A549 (cell line): Measurements from ENCODE around the gene PPP2R5B. TPM values are rescaled to one million over a fixed set of nuclear protein-coding genes. Genes with fewer than 3 reads are reported as not detected.

Experiments
- ATAC-seq, 2 experiments: fragments of 200-7000 bp in 1 of 2; fragments of >200 bp in 1 of 2; cut with Nextera tagmentation in 1 of 2; cut with Tn5 transposase in 1 of 2; 3 replicates each; pipeline versions ENCODE4 v1.8.0 to v1.9.1; 2018 to 2020; ENCODE audit warnings: mild to moderate bottlenecking in 1 of 2, moderate library complexity in 1 of 2
- CTCF ChIA-PET: fragments of 300-600 bp; sonication (Branson Sonifier 250); formaldehyde crosslinking; extraction: SDS; loops from one replicate; lab custom pipeline; 2021; ENCODE audit warnings: antibody characterized with exemption, inconsistent platforms; lab: Yijun Ruan, JAX
- POLR2A ChIA-PET: fragments of 350-600 bp; formaldehyde crosslinking; extraction: SDS; loops from one replicate; lab custom pipeline; 2021; ENCODE audit warnings: antibody characterized with exemption, inconsistent platforms; lab: Yijun Ruan, JAX
- DNase-seq, 2 experiments: peaks; one replicate each; pipeline versions ENCODE4 v3.0.0 to v3.0.0-alpha.2; 2011 to 2016; ENCODE audit warnings: low read depth in 1 of 2, low spot score in 1 of 2
- FAIRE-seq: peaks from 2 replicates; lab custom pipeline; 2011; peaks lifted over from hg19 to GRCh38; lab: Jason Lieb, UNC
- H3K27ac ChIP-seq, 2 experiments: fragments of >200 bp; sonication (Bioruptor Twin); formaldehyde crosslinking; 3 replicates each; pipeline ENCODE4 v1.5.1; 2016 to 2017
- H3K4me1 ChIP-seq: fragments of >200 bp; sonication (Bioruptor Twin); formaldehyde crosslinking; 3 replicates; pipeline ENCODE4 v1.6.1; 2016
- H3K4me2 ChIP-seq: fragments of >200 bp; sonication (Bioruptor Twin); formaldehyde crosslinking; 3 replicates; pipeline ENCODE4 v1.6.1; 2016
- H3K4me3 ChIP-seq: fragments of >200 bp; sonication (Bioruptor Twin); formaldehyde crosslinking; 3 replicates; pipeline ENCODE4 v1.5.1; 2016
- H3K9me3 ChIP-seq: fragments of >200 bp; sonication (Bioruptor Twin); formaldehyde crosslinking; 3 replicates; pipeline ENCODE4 v1.6.1; 2016
- BHLHE40 ChIP-seq: IDR thresholded peaks from 2 replicates; pipeline ENCODE4 v1.6.1; 2012; ENCODE audit warnings: low read depth, low read length, inconsistent platforms
- CEBPB ChIP-seq, 2 experiments: fragments of >200 bp in 1 of 2; sonication (Bioruptor Twin) in 1 of 2; formaldehyde crosslinking in 1 of 2; IDR thresholded peaks; 2 replicates each; pipeline ENCODE4 v1.6.1; 2012 to 2016
- CHD2 ChIP-seq: fragments of 150-350 bp; IDR thresholded peaks from 2 replicates; pipeline ENCODE4 v1.6.1; 2014; ENCODE audit warnings: low read length; ENCODE audit not compliant: partially characterized antibody
- FOSL2 ChIP-seq, 2 experiments: fragments of 450-650 bp in 1 of 2; fragments of >200 bp in 1 of 2; sonication (Bioruptor Twin) in 1 of 2; formaldehyde crosslinking; IDR thresholded peaks; 2 replicates each; pipeline versions ENCODE4 v1.5.0 to v1.6.1; 2016 to 2020; ENCODE audit warnings: mild to moderate bottlenecking in 1 of 2, moderate library complexity in 1 of 2
- GATA3 ChIP-seq: IDR thresholded peaks from 2 replicates; pipeline ENCODE4 v1.6.1; 2012; ENCODE audit warnings: borderline replicate concordance
- HDAC2 ChIP-seq: fragments of 200-600 bp; sonication (generic); IDR thresholded peaks from 2 replicates; pipeline ENCODE4 v1.6.1; 2016
- HEYL ChIP-seq: fragments of 250-450 bp; sonication (Bioruptor Pico); IDR thresholded peaks from 2 replicates; pipeline ENCODE4 v1.8.0; 2021; ENCODE audit warnings: mild to moderate bottlenecking, moderate library complexity
- HMGXB4 ChIP-seq: fragments of 250-450 bp; sonication (Bioruptor Pico); IDR thresholded peaks from 2 replicates; pipeline ENCODE4 v1.5.0; 2021; ENCODE audit warnings: mild to moderate bottlenecking, moderate library complexity, borderline replicate concordance
- HOXB13 ChIP-seq: fragments of 250-450 bp; sonication (Bioruptor Pico); IDR thresholded peaks from 2 replicates; pipeline ENCODE4 v1.5.0; 2020; ENCODE audit warnings: low read depth, mild to moderate bottlenecking, moderate library complexity
- JUN ChIP-seq, 2 experiments: fragments of >200 bp; sonication (Bioruptor Twin); formaldehyde crosslinking; IDR thresholded peaks; 2 replicates in 1 of 2; 3 replicates in 1 of 2; pipeline ENCODE4 v1.6.1; 2016 to 2017
- JUNB ChIP-seq: fragments of >200 bp; sonication (Bioruptor Twin); formaldehyde crosslinking; IDR thresholded peaks from 2 replicates; pipeline ENCODE4 v1.6.1; 2016
- KDM1A ChIP-seq: fragments of 200-600 bp; sonication (generic); IDR thresholded peaks from 2 replicates; pipeline ENCODE4 v1.6.1; 2016; ENCODE audit warnings: low read depth, mild to moderate bottlenecking
- MAX ChIP-seq: IDR thresholded peaks from 2 replicates; pipeline ENCODE4 v1.6.1; 2012
- MAZ ChIP-seq: fragments of 150-350 bp; IDR thresholded peaks from 2 replicates; pipeline ENCODE4 v1.6.1; 2014; ENCODE audit warnings: antibody characterized with exemption, low read depth, low read length, borderline replicate concordance
- MYC ChIP-seq: IDR thresholded peaks from 2 replicates; pipeline ENCODE4 v1.6.1; 2012; ENCODE audit warnings: mild to moderate bottlenecking, inconsistent platforms, low read length, improper control_type of control experiment, borderline replicate concordance
- NPAS2 ChIP-seq: fragments of 250-450 bp; sonication (Bioruptor Pico); IDR thresholded peaks from 2 replicates; pipeline ENCODE4 v1.8.0; 2022; ENCODE audit warnings: mild to moderate bottlenecking, moderate library complexity, borderline replicate concordance
- PBX3 ChIP-seq: IDR thresholded peaks from 2 replicates; pipeline ENCODE4 v1.6.1; 2012
- POLR2A ChIP-seq: IDR thresholded peaks from 2 replicates; pipeline ENCODE4 v1.6.1; 2012; ENCODE audit warnings: mild to moderate bottlenecking, low read length
- RAD21 ChIP-seq, 2 experiments: fragments of >200 bp in 1 of 2; sonication (Bioruptor Twin) in 1 of 2; formaldehyde crosslinking in 1 of 2; IDR thresholded peaks in 1 of 2; conservative IDR thresholded peaks in 1 of 2; 2 replicates in 1 of 2; 3 replicates in 1 of 2; pipeline ENCODE4 v1.6.1; 2012 to 2018; ENCODE audit warnings: inconsistent platforms in 1 of 2
- RARB ChIP-seq: fragments of 250-450 bp; sonication (Bioruptor Pico); IDR thresholded peaks from 2 replicates; pipeline ENCODE4 v1.8.0; 2021; ENCODE audit warnings: mild to moderate bottlenecking, moderate library complexity
- RNF2 ChIP-seq: fragments of 200-600 bp; sonication (generic); IDR thresholded peaks from 2 replicates; pipeline ENCODE4 v1.6.1; 2016; ENCODE audit warnings: low read depth, mild to moderate bottlenecking, antibody characterized with exemption, moderate library complexity, borderline replicate concordance
- ZNF302 ChIP-seq: fragments of 250-450 bp; sonication (Bioruptor Pico); IDR thresholded peaks from 2 replicates; pipeline ENCODE4 v1.9.0; 2021; ENCODE audit warnings: inconsistent platforms, mild to moderate bottlenecking, moderate library complexity
- ZSCAN20 ChIP-seq: fragments of 250-450 bp; sonication (Bioruptor Pico); IDR thresholded peaks from 2 replicates; pipeline ENCODE4 v1.8.0; 2022; ENCODE audit warnings: mild to moderate bottlenecking, moderate library complexity
- WGBS: methylation state at CpG from one replicate; pipeline ENCODE4 v1.1.6; 2017; ENCODE audit errors: missing lambda C conversion rate; 5-methylcytosine and 5-hydroxymethylcytosine counted together
- polyA minus RNA-seq: library from RNA; depleted of rRNA, polyadenylated mRNA; stranded (reverse); fragments of >200 nt; gene quantifications from 2 replicates; pipeline ENCODE4 v1.2.3, GENCODE V29; 2011; rRNA and poly(A)+ RNA removed
- polyA plus RNA-seq, 4 experiments: library from polyadenylated mRNA; depleted of rRNA in 3 of 4; stranded (reverse); fragments of >200 nt; fragmentation: RNase III in 1 of 4; extraction: RNeasy Plus Mini Kit Qiagen cat#74134 plus additional on column Dnase treatment in 1 of 4; gene quantifications; 2 replicates in 3 of 4; 3 replicates in 1 of 4; pipeline ENCODE4 v1.2.3, GENCODE V29; 2011 to 2017

The PPP2R5B gene
- polyA plus RNA-seq (2011; rRNA removed) (6.9 and 11.1 TPM in 2 replicates), polyA plus RNA-seq (2017; fragmentation: RNase III; extraction: RNeasy Plus Mini Kit Qiagen cat#74134 plus additional on column Dnase treatment) (3.9 to 6.1 TPM (median 5.7 TPM) in 3 replicates), polyA minus RNA-seq (5.3 and 7.6 TPM in 2 replicates)
- polyA plus RNA-seq (2012; cell fraction: cytosol; rRNA removed): 5.5 and 6.4 TPM in 2 replicates
- polyA plus RNA-seq (2012; cell fraction: nucleus; rRNA removed): 12.3 TPM in 2 replicates

GRCh38 chr11:64923944-64924909 lies at the start of gene PPP2R5B:
PPP2R5B (plus strand) TSS chr11:64924689; CDS start chr11:64925735, 1,046 bp downstream.
- WGBS: 3% methylated on average over 16 of the region's 47 CpGs
- peaks cover 14% of the 10 kb centered on the region for H3K4me1 ChIP-seq
- ATAC-seq: peak; percentile 96 to 97
- H3K27ac ChIP-seq: peak within 1 kb of the TSS; percentile 93 to 96
- DNase-seq: peak; percentile 93 to 99
- H3K4me3 ChIP-seq: peak within 1 kb of the TSS; percentile 71
- FAIRE-seq: peak; percentile 99
- ChIA-PET CTCF (interaction anchor here (0.7 to 2.8 kb wide), 13 partner anchors 9 to 154 kb away, joined by 3 to 11 read pairs (median 4); partner anchors contain the start of gene BATF2), POLR2A (interaction anchor here (0.6 to 1.5 kb wide), 3 partner anchors 10 to 82 kb away, joined by 3 to 5 read pairs (median 4); no protein-coding TSS in a partner anchor)
- no peaks in the 10 kb centered on the region for H3K9me3 ChIP-seq
- H3K4me2 ChIP-seq: peak within 1 kb of the TSS; percentile 98
- peak; percentile 50 for TF ChIP-seq JUNB
- TF ChIP-seq GATA3: peak; percentile 22; the same call in 1 of the 2 replicates
- TF ChIP-seq CEBPB (IDR thresholded peaks at IDR 0.05): peak in 1 of 2 experiments; percentile 11; a peak in 1 of 4 replicates
- TF ChIP-seq MAZ: no peak
- TF ChIP-seq HMGXB4: no peak
- no peak for TF ChIP-seq CHD2
- TF ChIP-seq FOSL2 (IDR thresholded peaks at IDR 0.05): peak; percentile 83
- TF ChIP-seq FOSL2 (CRISPR knock-in tag; IDR thresholded peaks at IDR 0.05): peak; percentile 97
- 0 out of 2 replicates have a peak, but pooled peaks have one; percentile 29 for TF ChIP-seq RNF2
- TF ChIP-seq HDAC2: 0 out of 2 replicates have a peak, but pooled peaks have one; percentile 29
- TF ChIP-seq PBX3: peak; percentile 47; the same call in 1 of the 2 replicates
- no peak for TF ChIP-seq RARB
- TF ChIP-seq MAX: 0 out of 2 replicates have a peak, but pooled peaks have one; percentile 43
- no peak for TF ChIP-seq HOXB13
- TF ChIP-seq KDM1A: no peak
- TF ChIP-seq NPAS2: no peak
- TF ChIP-seq MYC: no peak
- no peak for TF ChIP-seq HEYL (CRISPR knock-in tag)
- TF ChIP-seq BHLHE40: no peak
- 0 out of 5 replicates have a peak, but pooled peaks of 1 of the 2 experiments have one; percentile 4 for TF ChIP-seq RAD21 (conservative IDR thresholded peaks at IDR 0.05 in 1 of 2, IDR thresholded peaks at IDR 0.05 in 1 of 2)
- no peak for TF ChIP-seq ZNF302 (CRISPR knock-in tag)
- peak; percentile 45 to 78; a peak in 4 of 5 replicates for TF ChIP-seq JUN (IDR thresholded peaks at IDR 0.05)
- TF ChIP-seq ZSCAN20 (CRISPR knock-in tag): no peak
- TF ChIP-seq POLR2A: peak; percentile 55
- TF ChIP-seq, all 56 proteins: peak for 11
